NCI-H774 (cell line): ENCODE results near the gene TMEM147.

ENCODE experiments used
- DNase-seq: peaks from one replicate; lab custom pipeline; 2025; lab: John Stamatoyannopoulos, UW

Gene TMEM147

GRCh38 chr19:35546532-35546931 lies 1.1 kb downstream of the TMEM147 start:
- DNase-seq = no peak

DNA sequence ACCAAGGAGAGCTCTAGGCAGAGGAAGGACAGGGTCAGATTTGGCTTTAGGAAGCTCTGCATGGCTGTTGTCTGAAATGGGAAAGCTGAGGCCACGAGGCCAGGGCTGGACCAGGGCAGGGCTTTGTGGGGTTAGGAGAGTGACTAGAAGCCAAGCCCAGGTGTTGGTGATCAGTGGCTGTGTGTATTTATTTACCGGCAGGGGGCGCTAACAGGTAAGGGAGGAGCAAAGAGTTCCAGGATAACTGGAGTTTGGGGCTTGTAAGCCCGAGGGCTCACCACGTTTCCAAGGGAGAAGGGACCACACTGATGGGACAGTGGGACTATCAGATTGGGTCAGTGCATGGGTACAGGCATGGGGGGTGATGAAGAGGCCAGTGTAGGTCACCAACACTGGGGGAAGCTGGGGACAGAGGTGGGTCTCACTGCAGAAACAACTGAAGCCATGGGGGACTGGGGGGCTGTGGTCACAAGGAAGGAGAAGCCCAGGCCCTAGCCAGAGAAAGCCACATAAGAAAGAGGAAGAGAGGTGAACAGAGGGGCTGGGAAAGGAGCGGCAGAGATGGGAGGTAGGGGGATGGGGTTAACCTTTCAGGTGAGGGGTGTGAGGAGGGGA lies 3.9 kb downstream of the TMEM147 start:
- DNase-seq = peak; percentile 44

DNA sequence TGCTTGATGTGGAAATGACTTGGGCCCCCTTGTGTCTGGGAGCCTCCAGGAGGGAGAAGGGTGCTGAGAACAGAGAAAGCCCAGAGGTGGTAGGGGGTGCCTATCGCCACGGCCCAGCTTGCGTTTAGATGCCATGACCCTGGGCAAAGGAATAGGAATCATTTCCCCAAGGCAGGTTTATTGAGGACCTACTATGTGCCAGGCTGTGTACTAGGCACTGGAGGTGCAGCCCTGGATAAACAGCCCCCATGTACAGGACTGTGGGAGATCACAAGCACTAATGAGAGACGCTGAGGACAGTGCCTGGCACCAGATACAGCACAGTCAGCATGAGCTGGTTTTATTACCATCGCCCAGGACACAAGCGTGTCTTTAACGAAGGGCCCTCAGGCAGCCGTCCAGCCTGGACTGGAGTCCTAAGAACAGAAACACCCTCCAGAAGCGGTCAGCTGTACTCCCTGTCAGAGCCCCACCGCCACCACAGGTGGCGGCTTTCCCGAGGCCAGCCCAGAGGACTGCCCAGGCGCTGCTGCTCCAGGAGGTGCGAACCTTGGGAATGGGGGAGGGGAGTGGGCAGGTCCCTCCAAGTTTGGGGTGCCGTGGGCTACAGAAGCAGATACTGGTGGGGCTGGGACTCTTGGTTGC lies 4.6 kb downstream of the TMEM147 start:
- no peak for DNase-seq

DNA sequence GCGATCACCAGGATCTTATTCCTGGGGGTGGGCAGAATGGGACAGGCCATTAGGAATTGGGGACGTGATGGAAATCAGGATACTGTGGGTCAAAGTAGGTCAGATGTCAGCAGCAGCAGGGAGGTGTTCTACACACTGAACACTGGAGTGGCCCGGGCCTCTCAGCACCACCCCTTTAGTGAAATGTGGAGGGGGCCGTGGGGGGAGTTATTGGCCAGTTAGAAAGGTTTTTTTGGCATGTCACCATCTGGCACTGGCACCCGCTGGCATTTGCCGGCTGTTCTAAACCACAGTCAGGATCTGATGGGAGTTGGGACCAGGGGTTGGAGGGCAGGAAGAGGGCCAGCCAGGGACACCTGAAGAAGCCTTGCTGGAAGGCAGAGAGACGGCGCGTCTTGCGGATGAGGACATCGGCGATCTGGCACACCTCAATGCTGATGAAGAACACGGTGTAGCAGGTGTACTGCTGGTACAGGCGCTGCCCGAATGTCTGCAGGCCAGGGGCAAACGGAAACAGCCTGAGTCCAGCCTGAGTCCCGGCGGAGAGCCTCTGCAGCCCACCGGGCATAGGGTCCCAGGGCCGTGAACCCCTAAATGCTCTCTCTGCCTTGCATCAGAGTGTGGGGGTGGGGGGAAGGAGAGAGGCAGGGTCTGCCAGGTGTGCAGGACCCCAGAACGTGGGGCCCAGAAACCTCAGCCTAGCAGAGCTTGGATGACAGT lies 5.8 kb downstream of the TMEM147 start:
- DNase-seq = no peak

DNA sequence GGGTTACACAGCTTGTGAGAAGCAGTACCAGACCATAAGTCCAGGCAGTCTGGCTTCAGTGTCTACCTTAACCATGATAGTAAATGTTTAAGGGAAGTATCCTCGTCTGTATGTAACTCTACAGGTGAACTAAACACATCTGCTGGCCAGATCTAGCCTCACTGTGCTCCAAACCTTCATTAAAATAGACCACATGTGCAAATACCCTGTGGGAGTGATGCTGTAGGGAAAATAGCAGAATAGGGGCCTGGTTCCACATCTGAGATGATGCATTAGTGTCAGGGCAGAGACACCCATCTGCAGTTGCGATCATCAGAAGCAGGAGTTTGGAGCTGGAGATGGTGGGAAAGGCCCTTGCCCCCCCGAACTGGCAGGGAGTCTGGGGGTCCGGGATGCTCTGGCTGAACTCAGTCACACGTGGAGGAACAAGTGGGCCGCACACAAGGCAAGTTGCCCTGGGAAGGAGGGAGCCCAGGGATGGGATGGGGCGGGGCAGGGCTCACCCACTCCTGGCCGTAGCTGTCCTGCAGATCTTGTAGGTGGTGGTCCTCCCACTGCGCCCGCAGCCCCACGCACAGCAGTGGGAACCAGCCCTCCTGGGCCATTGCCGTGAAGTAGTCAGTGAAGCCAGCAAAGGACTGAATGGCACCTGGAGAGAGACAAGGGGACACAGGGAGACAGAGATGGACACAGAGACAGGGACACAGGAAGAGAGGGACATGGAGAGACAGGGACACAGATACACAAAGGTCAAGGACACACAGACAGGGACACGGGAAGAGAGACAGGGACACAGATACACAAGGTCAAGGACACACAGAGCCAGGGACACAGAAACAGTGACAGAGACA lies 7.3 kb downstream of the TMEM147 start:
- no peak for DNase-seq

- no peak for DNase-seq
These were observed 8.1 kb downstream of the TMEM147 start for GRCh38 chr19:35553385-35554000.

GRCh38 chr19:35554076-35554475 lies 8.7 kb downstream of the TMEM147 start:
- DNase-seq = no peak

DNA sequence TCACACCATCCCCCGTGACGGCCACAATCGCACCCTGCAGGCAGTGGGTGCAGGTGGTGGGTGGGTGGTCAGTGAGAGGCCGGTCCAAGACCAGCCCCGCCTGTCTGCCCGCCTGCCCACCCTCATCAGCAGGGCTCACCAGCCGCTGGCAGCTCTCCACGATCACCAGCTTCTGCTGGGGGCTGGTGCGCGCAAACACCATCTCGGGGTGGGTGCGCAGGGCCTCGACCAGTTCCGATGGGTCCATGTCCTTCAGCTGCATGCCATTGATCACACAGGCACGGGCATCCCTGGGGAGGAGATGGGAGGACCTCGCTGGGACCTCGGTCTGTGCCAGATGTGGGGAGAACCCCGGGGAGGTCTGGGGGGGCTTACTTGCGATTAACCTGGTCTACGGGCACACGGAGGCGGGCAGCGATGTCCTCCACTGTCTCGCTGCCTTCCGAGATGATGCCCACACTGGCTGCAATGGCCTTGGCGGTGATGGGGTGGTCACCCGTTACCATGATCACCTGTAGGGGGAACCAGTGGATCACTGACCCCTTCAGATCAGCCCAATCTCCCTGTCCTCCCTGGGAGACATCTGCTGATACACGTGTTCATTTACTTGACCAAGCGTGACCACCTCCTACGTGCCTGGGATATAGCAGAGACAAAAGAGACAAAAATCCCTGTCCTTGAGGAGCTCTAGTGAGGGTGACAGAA lies 10.0 kb downstream of the TMEM147 start:
- DNase-seq = peak; percentile 3

DNA sequence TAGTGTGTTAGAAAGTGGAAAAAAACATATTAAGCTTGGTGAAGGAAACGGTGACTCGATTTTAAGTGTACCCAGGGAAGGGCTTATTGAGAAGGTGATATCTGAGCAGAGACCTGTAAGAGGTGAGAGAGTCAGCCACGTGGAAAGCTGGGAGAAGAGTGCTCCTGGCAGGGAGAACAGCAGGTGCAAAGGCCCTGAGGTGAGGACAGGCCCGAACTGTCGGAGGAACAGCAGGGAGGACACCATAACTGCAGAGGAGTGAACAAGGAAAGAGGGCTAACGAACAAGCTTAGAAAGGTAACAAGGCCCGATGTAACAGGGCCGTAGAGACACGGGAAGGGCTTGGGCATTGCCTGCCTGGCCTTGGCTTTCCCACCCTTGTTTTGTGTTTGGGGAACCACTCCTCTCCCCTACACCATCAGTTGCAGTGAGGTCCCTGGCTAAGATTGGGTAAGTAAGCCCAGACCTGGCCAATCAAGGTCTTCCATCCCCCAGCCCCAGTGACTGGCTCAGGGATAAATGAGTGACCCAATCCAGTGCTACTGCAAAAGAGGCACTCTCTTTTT lies 10.7 kb downstream of the TMEM147 start:
- no peak for DNase-seq

DNA sequence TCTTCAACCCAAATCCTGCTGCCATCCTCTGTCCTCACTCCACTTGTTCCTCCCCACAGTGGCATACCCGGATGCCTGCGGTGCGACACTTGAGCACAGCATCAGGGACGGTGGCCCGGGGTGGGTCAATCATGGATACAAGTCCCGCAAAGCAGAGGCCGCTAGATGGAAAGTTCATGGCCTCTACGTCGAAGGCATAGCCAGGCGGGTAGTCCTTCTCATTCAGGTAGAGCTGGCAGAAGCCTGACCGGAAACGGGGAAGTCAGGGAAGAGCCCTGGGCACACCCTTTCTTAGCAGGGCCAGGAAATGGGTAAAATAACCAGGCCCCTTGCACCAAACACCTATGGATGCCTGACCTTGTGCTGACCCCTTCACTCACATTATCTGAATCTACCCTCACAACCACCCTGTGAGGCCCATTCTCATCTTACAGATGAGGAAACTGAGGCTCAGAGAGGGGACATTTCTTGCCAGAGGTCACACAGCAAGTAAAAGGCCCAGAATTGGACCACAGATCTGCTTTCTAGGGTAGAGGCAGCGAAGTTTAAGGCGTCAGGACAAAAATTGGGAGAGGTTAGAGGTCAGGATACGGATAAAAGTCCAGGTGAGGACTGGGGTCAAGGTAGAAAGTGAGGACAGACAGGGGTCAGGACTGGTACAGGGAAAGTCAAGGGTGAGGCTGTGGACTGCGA lies 11.6 kb downstream of the TMEM147 start:
- no peak for DNase-seq

DNA sequence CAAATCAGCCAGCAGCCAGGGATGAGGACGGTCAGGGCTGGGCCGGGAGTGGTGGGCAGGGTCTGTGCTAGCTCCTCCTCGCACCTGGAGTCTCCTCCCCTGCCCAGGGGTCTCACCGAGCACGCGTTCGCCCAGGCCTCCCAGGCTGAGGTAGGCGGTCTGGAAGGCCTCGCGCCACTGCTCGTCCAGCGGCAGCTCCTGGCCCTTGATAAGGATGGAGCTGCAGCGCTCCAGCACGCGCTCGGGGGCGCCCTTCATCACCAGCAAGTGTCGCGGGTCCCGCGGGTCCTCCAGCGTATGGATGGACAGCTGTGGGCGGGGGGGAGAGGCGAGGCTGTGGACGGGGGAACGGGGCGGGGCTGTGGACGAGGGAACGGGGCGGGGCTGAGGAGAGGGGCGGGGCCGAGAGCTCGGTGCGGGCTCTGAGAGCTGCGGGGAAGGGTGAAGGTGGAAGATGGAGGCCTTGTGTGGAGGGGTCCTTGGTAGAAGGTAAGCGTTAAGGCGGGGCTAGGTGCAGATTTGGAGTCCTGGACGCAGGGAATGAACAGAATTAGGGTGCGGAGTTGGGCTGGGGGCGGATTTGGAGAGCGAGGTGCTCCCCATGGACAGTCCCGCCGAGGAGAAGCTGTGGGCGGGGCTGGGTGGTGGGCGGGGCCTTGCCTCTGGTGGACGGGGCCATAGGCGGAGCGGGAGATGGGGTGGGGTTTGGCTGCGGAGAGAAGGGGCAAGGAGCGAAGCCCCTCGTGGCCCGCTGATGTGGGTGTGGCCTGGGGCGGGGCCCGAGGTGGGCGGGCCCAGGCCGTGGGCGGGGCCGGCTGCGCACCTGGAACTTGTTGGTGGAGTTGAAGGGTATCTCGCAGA lies 12.3 kb downstream of the TMEM147 start:
- DNase-seq = peak; percentile 58

GRCh38 chr19:35558400-35559280 lies 13.2 kb downstream of the TMEM147 start:
- no peak for DNase-seq

- peak; percentile 5 for DNase-seq
These were observed 13.8 kb downstream of the TMEM147 start for GRCh38 chr19:35559281-35559659.

- no peak for DNase-seq
These were observed 14.4 kb downstream of the TMEM147 start for GRCh38 chr19:35559781-35560180.

GRCh38 chr19:35560271-35560670 lies 14.8 kb downstream of the TMEM147 start:
- no peak for DNase-seq

DNA sequence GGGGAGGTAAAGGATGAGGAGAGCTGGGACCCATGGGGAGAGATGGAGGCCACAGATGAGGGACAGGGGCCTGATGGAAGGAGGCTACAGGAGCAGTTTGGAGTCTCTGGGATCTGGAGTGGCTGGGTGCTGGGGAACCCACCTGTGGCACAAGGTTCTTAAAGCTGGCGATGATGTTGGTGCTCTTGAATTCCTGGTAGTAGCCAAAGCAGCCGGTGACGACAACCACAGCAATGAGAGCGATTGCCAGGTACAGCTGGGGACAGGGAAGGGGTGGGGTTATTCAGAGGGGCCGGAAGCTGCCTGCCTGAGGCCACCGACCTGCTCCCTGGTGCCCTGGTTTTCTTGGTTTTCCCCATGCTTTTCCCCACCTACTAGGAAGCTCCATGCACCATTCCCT lies 15.3 kb downstream of the TMEM147 start:
- no peak for DNase-seq

DNA sequence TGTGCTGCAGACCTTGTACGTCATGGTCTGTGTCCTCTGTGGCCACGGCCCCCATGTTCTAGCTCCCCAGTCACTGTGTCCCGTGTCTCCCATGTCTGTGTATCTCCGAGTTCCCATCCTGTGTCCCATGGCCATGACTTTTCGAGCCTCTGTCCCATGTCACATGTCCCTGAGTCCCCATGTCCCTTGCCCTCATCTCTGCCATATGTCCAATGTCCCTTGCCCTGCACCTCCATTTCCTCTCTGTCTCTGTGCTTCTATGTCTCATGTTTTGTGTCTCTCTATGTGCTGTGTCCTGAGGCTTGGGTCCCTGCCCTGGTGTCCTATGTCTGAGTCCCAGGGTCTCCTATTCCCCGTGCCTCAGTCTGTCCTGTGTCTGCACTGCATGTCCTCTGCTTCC lies 16.0 kb downstream of the TMEM147 start:
- DNase-seq = no peak

GRCh38 chr19:35562336-35562735 lies 16.9 kb downstream of the TMEM147 start:
- no peak for DNase-seq
